Left colon (tissue), 2 donors: ENCODE data around the gene TGFBR3L. TPM values are rescaled to one million over a fixed set of nuclear protein-coding genes. Genes with fewer than 3 reads are reported as not detected.

ENCODE experiments used
- ATAC-seq: fragments of 200-7000 bp; cut with Tn5 transposase; one replicate; pipeline ENCODE4 v1.9.1; 2020; ENCODE audit warnings: mild to moderate bottlenecking, moderate library complexity
- DNase-seq, 2 donors: peaks; one replicate each; pipeline ENCODE4 v3.0.0-alpha.2; 2020
- intact Hi-C, 2 donors: fragments of 100-400 bp; cut with DNase I in 1 of 2; cut with micrococcal nuclease in 1 of 2; formaldehyde crosslinking; loops; one replicate each; pipeline versions ENCODE4 v1.11.2 to v1.14.0; 2022; cut with DNase I, micrococcal nuclease
- long read RNA-seq: library from polyadenylated mRNA; unstranded; transcript quantifications from one replicate; pipeline ENCODE4 v2.0.0, GENCODE V29; 2021
- total RNA-seq, 2 donors: library from RNA; stranded (reverse); fragmentation: NEBNext Ultra II Directional; extraction: Animal tissue kit (Norgen Biotek cat#: 25700); gene quantifications; one replicate each; pipeline ENCODE4 v1.2.1, GENCODE V29; 2021
- donor health status: DM: no; HTN: no; CAD: no.
- donor health status: DM: yes; HTN: yes; CAD: no.

Gene TGFBR3L
- total RNA-seq, result under 1 TPM in 1 of 2 donors, not detected in 1; 0.53 TPM
- long read RNA-seq, result 0 reads

GRCh38 chr19:7914598-7915045 lies at the start of gene TGFBR3L:
TSS of gene TGFBR3L (plus strand) at chr19:7914830.
- intact Hi-C loops, result no loop called here
- no peak for ATAC-seq
- peak in 1 of 2 donors; percentile 21 for DNase-seq

GRCh38 chr19:7865262-7865911 lies 49.2 kb upstream of the TGFBR3L start:
- DNase-seq (no peak), ATAC-seq (no peak)
- intact Hi-C loops, result no loop called here

- DNase-seq (no peak), ATAC-seq (no peak)
- intact Hi-C loops, result no loop called here
Measured at GRCh38 chr19:7866399-7867091, 48.1 kb upstream of the TGFBR3L start.

- ATAC-seq (no peak), DNase-seq (no peak)
- intact Hi-C loops, result no loop called here
Measured at GRCh38 chr19:7867092-7867844, 47.4 kb upstream of the TGFBR3L start.

- intact Hi-C loops, result no loop called here
- ATAC-seq (peak; percentile 2), DNase-seq (peak in 1 of 2 donors; percentile 59)
Measured at GRCh38 chr19:7868326-7868670, 46.3 kb upstream of the TGFBR3L start.

- intact Hi-C loops, result no loop called here
- ATAC-seq, result peak; percentile 61
Measured at GRCh38 chr19:7868671-7869452, 45.8 kb upstream of the TGFBR3L start.

GRCh38 chr19:7869453-7869909 lies 45.1 kb upstream of the TGFBR3L start:
- ATAC-seq, result peak; percentile 57
- peak; percentile 64 to 85 for DNase-seq
- intact Hi-C loops, result no loop called here

More at GRCh38 chr19:7868671-7869452, 45.8 kb upstream of the TGFBR3L start:
- peak; percentile 81 to 82 for DNase-seq

- DNase-seq (peak; percentile 68 to 78), ATAC-seq (peak; percentile 7)
- intact Hi-C loops, result no loop called here
Measured at GRCh38 chr19:7869910-7870511, 44.6 kb upstream of the TGFBR3L start.

GRCh38 chr19:7870571-7871436 lies 43.8 kb upstream of the TGFBR3L start:
- ATAC-seq, result peak; percentile 25
- intact Hi-C loops, result no loop called here
- DNase-seq, result peak; percentile 79 to 85

GRCh38 chr19:7871437-7872305 lies 43.0 kb upstream of the TGFBR3L start:
- peak; percentile 96 to 99 for DNase-seq
- ATAC-seq, result peak; percentile 57
- intact Hi-C loops, result no loop called here

- no peak for ATAC-seq
- no peak for DNase-seq
- intact Hi-C loops, result no loop called here
Measured at GRCh38 chr19:7872306-7873204, 42.1 kb upstream of the TGFBR3L start.

- ATAC-seq, result no peak
- intact Hi-C loops, result no loop called here
- no peak for DNase-seq
Measured at GRCh38 chr19:7873304-7874075, 41.1 kb upstream of the TGFBR3L start.

GRCh38 chr19:7874076-7874896 lies 40.3 kb upstream of the TGFBR3L start, which contains the start of gene PRR36:
TSS of gene PRR36 (minus strand) at chr19:7874390. CDS start at chr19:7873689, 701 bp downstream.
- DNase-seq, result no peak
- intact Hi-C loops, result no loop called here
- no peak for ATAC-seq

- DNase-seq (no peak), ATAC-seq (no peak)
- intact Hi-C loops, result no loop called here
Measured at GRCh38 chr19:7874897-7875273, 39.7 kb upstream of the TGFBR3L start.
